Articular chondrocyte of knee joint (primary cell): Measurements from ENCODE around the gene ARHGEF2. TPM values are rescaled to one million over a fixed set of nuclear protein-coding genes. Genes with fewer than 3 reads are reported as not detected.
A peak's percentile ranks its signal among the peaks of the same experiment; 100 is the strongest.

Experiments
- small RNA-seq: library from RNA; depleted of rRNA; stranded (forward); fragments of <200 nt; gene quantifications from one replicate; pipeline ENCODE3, GENCODE V24; 2012
- total RNA-seq: library from RNA; depleted of rRNA; stranded (reverse); fragments of >200 nt; gene quantifications from 2 replicates; pipeline ENCODE4 v1.2.3, GENCODE V29; 2012

ARHGEF2 gene
- 97.5 and 117 TPM in 2 replicates for total RNA-seq

GRCh38 chr1:155978325-155978972 is at the start of gene ARHGEF2:
ARHGEF2 (minus strand) TSS chr1:155978547; CDS start chr1:155978427, 120 bp downstream.

DNA sequence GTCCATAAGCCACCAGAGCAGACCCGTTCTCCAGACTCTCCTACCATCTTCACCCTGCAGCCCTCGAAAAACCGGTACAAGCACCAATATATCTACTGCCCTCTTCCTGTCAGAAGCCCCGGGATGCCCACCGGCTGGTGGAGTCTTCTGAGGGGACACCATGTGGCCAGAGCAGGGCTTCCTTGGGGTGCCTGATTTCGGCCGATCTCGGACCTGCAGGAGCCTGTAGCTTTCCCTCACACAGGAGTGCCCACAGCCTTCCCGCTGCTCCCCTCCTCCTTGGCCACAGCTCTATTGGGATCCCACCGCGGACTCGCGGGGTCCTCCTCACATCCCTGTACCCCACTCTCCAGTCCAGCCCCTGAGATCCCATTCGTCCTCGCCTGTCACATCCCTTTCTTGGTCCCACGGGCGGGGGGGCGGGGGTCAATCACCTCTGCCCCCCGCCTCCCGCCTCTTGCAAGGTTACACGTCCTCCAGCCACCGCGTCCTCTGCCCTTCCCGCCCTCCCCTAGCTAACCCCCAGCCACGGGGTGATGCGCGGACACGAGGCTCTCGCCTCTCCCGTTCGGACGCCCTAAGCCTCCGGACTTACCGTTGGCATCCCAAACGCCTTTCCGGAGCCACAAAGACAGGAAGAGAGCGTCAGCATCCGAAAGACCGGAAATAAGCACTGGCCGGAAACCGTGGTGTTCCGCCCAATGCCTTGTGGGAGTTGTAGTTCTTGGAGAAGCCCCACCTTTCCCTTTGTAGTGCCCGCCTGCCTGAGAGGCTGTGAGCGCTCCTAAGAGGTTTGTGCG is 42.1 kb upstream of the ARHGEF2 start, which contains the start of gene SSR2:
Gene SSR2 (minus strand): TSS at position 659 of the 800 bp plus-strand sequence. CDS start 784 bp downstream, outside the sequence.

DNA sequence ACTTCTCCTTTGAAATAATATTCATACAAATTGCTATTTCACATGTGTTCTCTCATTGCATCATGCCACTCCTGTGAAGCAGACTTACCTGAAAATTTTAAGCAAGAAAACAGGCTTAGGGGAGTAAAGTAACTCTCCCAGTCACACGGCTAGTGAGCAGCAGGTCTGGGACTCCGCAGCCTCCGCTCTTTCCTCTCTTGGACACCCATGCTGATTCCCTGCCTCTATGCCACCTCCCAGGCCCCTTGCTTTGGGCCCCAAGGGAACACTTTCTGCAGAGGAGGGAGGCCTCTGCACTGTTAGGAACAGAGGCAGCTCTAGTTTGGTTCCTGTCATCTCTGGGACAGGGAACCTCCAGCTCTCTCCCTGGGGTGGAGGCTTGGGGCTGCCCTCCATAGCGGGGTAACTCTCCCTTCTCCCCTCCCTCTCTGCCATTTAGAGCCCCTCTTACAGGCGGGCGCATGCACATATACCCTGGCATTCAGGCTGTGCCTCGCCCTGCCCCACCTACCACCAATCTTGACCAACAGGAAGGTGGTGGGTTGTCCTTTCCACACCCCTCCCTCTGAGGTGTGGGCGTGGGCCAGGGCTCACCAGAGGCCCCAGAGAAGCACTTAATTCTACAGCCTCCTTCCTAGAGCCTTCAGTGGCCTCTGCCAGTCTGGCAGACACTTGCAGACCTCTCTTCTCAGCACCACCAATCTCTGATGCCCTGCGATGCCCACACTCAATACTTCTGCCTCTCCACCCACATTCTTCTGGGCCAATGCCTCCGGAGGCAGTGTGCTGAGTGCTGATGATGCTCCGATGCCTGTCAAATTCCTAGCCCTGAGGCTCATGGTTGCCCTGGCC is 37.1 kb downstream of the ARHGEF2 start, which contains the start of gene RXFP4:
Gene RXFP4 (plus strand): TSS at position 646 of the 852 bp plus-strand sequence. CDS start 72 bp downstream, at position 718.

GRCh38 chr1:155934097-155934935 is 44.0 kb downstream of the ARHGEF2 start, which contains the start of gene KHDC4:
KHDC4 (minus strand) TSS chr1:155934413; CDS start chr1:155934373, 40 bp downstream.

GRCh38 chr1:155911156-155912055 is 66.9 kb downstream of the ARHGEF2 start, which contains the start of gene RIT1:
RIT1 (minus strand) TSS chr1:155911349; CDS start chr1:155910761, 588 bp downstream.

Small RNA genes within 50 kb of the gene (small RNA-seq; reads per million reads assigned to genes)
- not detected for gene MIR6738
- not detected for gene SCARNA4
- 106 reads per million, percentile 98 among the genes with 10 or more reads in this experiment for gene SNORA80E

Other genes starting within 250 kb of the ARHGEF2 start
- gene GON4L, start 121.3 kb downstream of the ARHGEF2 start, total RNA-seq: 44.4 and 44.8 TPM in 2 replicates
- gene SYT11, start 119.0 kb downstream of the ARHGEF2 start, total RNA-seq: 38.2 and 45.9 TPM in 2 replicates
- gene RIT1, start 67.2 kb downstream of the ARHGEF2 start, total RNA-seq: 38.8 and 42.3 TPM in 2 replicates
- 24.6 and 29.1 TPM in 2 replicates for gene KHDC4, start 44.1 kb downstream of the ARHGEF2 start, total RNA-seq
- gene RXFP4, start 36.9 kb downstream of the ARHGEF2 start, total RNA-seq: not detected in 2 replicates
- 513 and 533 TPM in 2 replicates for gene SSR2, start 42.4 kb upstream of the ARHGEF2 start, total RNA-seq
- gene UBQLN4, start 75.3 kb upstream of the ARHGEF2 start, total RNA-seq: 9.9 and 12.3 TPM in 2 replicates
- 35.1 and 35.9 TPM in 2 replicates for gene LAMTOR2, start 76.2 kb upstream of the ARHGEF2 start, total RNA-seq
- gene RAB25, start 82.6 kb upstream of the ARHGEF2 start, total RNA-seq: 0.13 TPM in 1 of 2 replicates, not detected in the other
- 0.91 and 1.1 TPM in 2 replicates for gene MEX3A, start 103.9 kb upstream of the ARHGEF2 start, total RNA-seq
- 866 and 1,017 TPM in 2 replicates for gene LMNA, start 136.2 kb upstream of the ARHGEF2 start, total RNA-seq
- 2.5 and 2.9 TPM in 2 replicates for gene SEMA4A, start 175.0 kb upstream of the ARHGEF2 start, total RNA-seq
- 11.0 and 15.3 TPM in 2 replicates for gene SLC25A44, start 215.6 kb upstream of the ARHGEF2 start, total RNA-seq
- gene PMF1, start 234.5 kb upstream of the ARHGEF2 start, total RNA-seq: 27.6 and 32.4 TPM in 2 replicates